Ascending aorta (tissue), 2 donors: Measurements from ENCODE around the gene WNT11. TPM values are rescaled to one million over a fixed set of nuclear protein-coding genes. Genes with fewer than 3 reads are reported as not detected.
"Not testable (repeated sequence)": the region's sequence is repeated elsewhere in the genome, so short reads cannot be mapped to it uniquely, and the experiment has no call there.

ENCODE experiments used
- DNase-seq, 2 donors: peaks; one replicate each; pipeline ENCODE4 v3.0.0-alpha.2; 2019; ENCODE audit warnings: low spot score in 2 of 2
- H3K27ac ChIP-seq, 2 donors: fragments of 200-600 bp; sonication (generic); one replicate each; pipeline ENCODE4 v1.5.1; 2016 to 2017; ENCODE audit warnings: mild to moderate bottlenecking in 1 of 2
- H3K27me3 ChIP-seq: fragments of 200-600 bp; sonication (generic); one replicate; pipeline ENCODE4 v1.5.1; 2017
- H3K36me3 ChIP-seq, 2 donors: fragments of 200-600 bp; sonication (generic); one replicate each; pipeline ENCODE4 v1.5.1; 2016
- H3K4me1 ChIP-seq, 2 donors: fragments of 200-600 bp; sonication (generic); one replicate each; pipeline ENCODE4 v1.5.1; 2016 to 2017; ENCODE audit warnings: mild to moderate bottlenecking in 1 of 2
- H3K4me3 ChIP-seq, 2 donors: fragments of 200-600 bp; sonication (generic); one replicate each; pipeline ENCODE4 v1.5.1; 2016 to 2017; ENCODE audit warnings: mild to moderate bottlenecking in 1 of 2
- H3K9me3 ChIP-seq, 2 donors: fragments of 200-600 bp; sonication (generic); one replicate each; pipeline ENCODE4 v1.5.1; 2016
- CTCF ChIP-seq, 3 experiments: fragments of 200-600 bp in 2 of 3; fragments of 450-650 bp in 1 of 3; sonication (generic) in 2 of 3; IDR thresholded peaks; one replicate each; pipeline ENCODE4 v1.5.1; 2016 to 2019; ENCODE audit warnings: antibody characterized with exemption in 3 of 3, mild to moderate bottlenecking in 1 of 3, moderate library complexity in 1 of 3
- intact Hi-C: fragments of 100-400 bp; cut with DNase I; formaldehyde crosslinking; loops from one replicate; pipeline ENCODE4 v1.15.1; 2023
- total RNA-seq: library from RNA; depleted of rRNA; stranded (reverse); fragments of >200 nt; gene quantifications from one replicate; pipeline ENCODE4 v1.1.0, GENCODE V29; 2016

WNT11 gene
- total RNA-seq, 1 donor from 2014 or later = 11.7 TPM

GRCh38 chr11:76203131-76203925, 3.0 kb downstream of the WNT11 start:
- peaks cover 16 to 19% of the 10 kb centered on the region in 2 donors for H3K4me1 ChIP-seq
- no peak overlapping the region for H3K4me3 ChIP-seq
- H3K9me3 ChIP-seq = no peaks in the 10 kb centered on the region
- intact Hi-C loops = no loop called here
- H3K27ac ChIP-seq = no peak overlapping the region
- no peak for TF ChIP-seq CTCF (IDR thresholded peaks at IDR 0.05)
- peaks cover 3% of the 10 kb centered on the region for H3K27me3 ChIP-seq
- DNase-seq = no peak
- no peaks in the 10 kb centered on the region for H3K36me3 ChIP-seq

- Histone ChIP-seq H3K9me3 (no peaks in the 10 kb centered on the region), H3K27me3 (peaks cover 3% of the 10 kb centered on the region), H3K36me3 (no peaks in the 10 kb centered on the region), H3K4me3 (no peak overlapping the region), H3K27ac (no peak overlapping the region), H3K4me1 (peaks cover 6 to 9% of the 10 kb centered on the region in 2 donors)
- no peak for DNase-seq
- intact Hi-C loops = no loop called here
- TF ChIP-seq CTCF (IDR thresholded peaks at IDR 0.05) = no peak
These were observed 4.5 kb downstream of the WNT11 start for GRCh38 chr11:76201672-76202412.

- no peak for TF ChIP-seq CTCF (IDR thresholded peaks at IDR 0.05)
- H3K27me3 ChIP-seq = peaks cover 3% of the 10 kb centered on the region
- no peak overlapping the region for H3K4me3 ChIP-seq
- no peaks in the 10 kb centered on the region for H3K9me3 ChIP-seq
- intact Hi-C loops = no loop called here
- no peak overlapping the region for H3K27ac ChIP-seq
- no peaks in the 10 kb centered on the region for H3K36me3 ChIP-seq
- H3K4me1 ChIP-seq = peaks cover 3% of the 10 kb centered on the region in 2 donors
- no peak for DNase-seq
These were observed 5.2 kb downstream of the WNT11 start for GRCh38 chr11:76201056-76201455.

- no peak overlapping the region for H3K27ac ChIP-seq
- H3K4me1 ChIP-seq = no peaks in the 10 kb centered on the region
- intact Hi-C loops = no loop called here
- no peaks in the 10 kb centered on the region for H3K36me3 ChIP-seq
- no peaks in the 10 kb centered on the region for H3K9me3 ChIP-seq
- no peak for TF ChIP-seq CTCF (IDR thresholded peaks at IDR 0.05)
- H3K4me3 ChIP-seq = no peak overlapping the region
- DNase-seq = no peak
- H3K27me3 ChIP-seq = no peaks in the 10 kb centered on the region
These were observed 6.0 kb downstream of the WNT11 start for GRCh38 chr11:76200006-76200940.

- H3K4me1 ChIP-seq, H3K36me3 ChIP-seq, H3K27me3 ChIP-seq, H3K9me3 ChIP-seq, H3K27ac ChIP-seq, intact Hi-C loops, DNase-seq, H3K4me3 ChIP-seq: not testable (repeated sequence)
These were observed 7.6 kb downstream of the WNT11 start for GRCh38 chr11:76198691-76199090.
